IMR-90 (cell line): ENCODE data around the gene MTMR3. TPM values are rescaled to one million over a fixed set of nuclear protein-coding genes. Genes with fewer than 3 reads are reported as not detected.

Experiments
- ATAC-seq: fragments of 200-7000 bp; cut with Tn5 transposase; 2 replicates; pipeline ENCODE4 v1.9.1; 2020; ENCODE audit warnings: low read depth, mild to moderate bottlenecking, moderate library complexity
- BruUV-seq: library from RNA; stranded (reverse); fragments of 400-500 nt; replicated peaks from 2 replicates; lab custom pipeline; 2021; lab: Mats Ljungman, UMichigan
- CTCF ChIA-PET: fragments of 300-600 bp; formaldehyde crosslinking; extraction: SDS; loops from one replicate; lab custom pipeline; 2021; ENCODE audit warnings: antibody characterized with exemption; lab: Yijun Ruan, JAX
- POLR2A ChIA-PET: fragments of 300-600 bp; sonication (Branson Sonifier 250); formaldehyde crosslinking; loops from one replicate; lab custom pipeline; 2022; ENCODE audit warnings: antibody characterized with exemption; ENCODE audit not compliant: unreplicated experiment; lab: Charles Lee
- DNase-seq: peaks from one replicate; pipeline ENCODE4 v3.0.0; 2013
- H2AFZ ChIP-seq: replicated peaks from 2 replicates; pipeline ENCODE3; 2013; ENCODE audit warnings: low read length, mild to moderate bottlenecking; ENCODE audit not compliant: poor library complexity
- H2AK5ac ChIP-seq: 2 replicates; pipeline ENCODE4 v1.6.1; 2013; ENCODE audit warnings: low read depth, low read length, inconsistent platforms
- H2AK9ac ChIP-seq: replicated peaks from 2 replicates; pipeline ENCODE3; 2013; ENCODE audit warnings: mild to moderate bottlenecking, low read depth, low read length, moderate library complexity; ENCODE audit not compliant: poor library complexity
- H2BK120ac ChIP-seq: 2 replicates; pipeline ENCODE4 v1.6.1; 2013; ENCODE audit warnings: low read depth, low read length, inconsistent platforms
- H2BK15ac ChIP-seq: 3 replicates; pipeline ENCODE4 v1.6.1; 2013; ENCODE audit warnings: low read depth, low read length, inconsistent platforms
- H2BK20ac ChIP-seq: 2 replicates; pipeline ENCODE4 v1.6.1; 2013; ENCODE audit warnings: low read depth, mild to moderate bottlenecking, inconsistent platforms, low read length, moderate library complexity
- H2BK5ac ChIP-seq: 2 replicates; pipeline ENCODE4 v1.6.1; 2013; ENCODE audit warnings: mild to moderate bottlenecking, low read depth, low read length, inconsistent platforms; ENCODE audit not compliant: poor library complexity, severe bottlenecking
- H3K14ac ChIP-seq: replicated peaks from 2 replicates; pipeline ENCODE4 v1.6.1; 2013; ENCODE audit warnings: low read depth, low read length, inconsistent platforms
- H3K18ac ChIP-seq: 2 replicates; pipeline ENCODE4 v1.6.1; 2013; ENCODE audit warnings: low read depth, low read length, control low read depth
- H3K23ac ChIP-seq: 2 replicates; pipeline ENCODE4 v1.6.1; 2013; ENCODE audit warnings: low read depth, low read length, inconsistent platforms
- H3K27ac ChIP-seq: 2 replicates; pipeline ENCODE4 v1.5.1; 2013; ENCODE audit warnings: mild to moderate bottlenecking, control low read depth, low read length; ENCODE audit not compliant: insufficient read depth
- H3K27me3 ChIP-seq: 2 replicates; pipeline ENCODE4 v1.6.1; 2013; ENCODE audit warnings: low read length; ENCODE audit not compliant: control insufficient read depth, insufficient read depth
- H3K36me3 ChIP-seq: 2 replicates; pipeline ENCODE4 v1.6.1; 2013; ENCODE audit warnings: low read length, mixed read lengths; ENCODE audit not compliant: control insufficient read depth, insufficient read depth
- H3K4ac ChIP-seq: 2 replicates; pipeline ENCODE4 v1.6.1; 2013; ENCODE audit warnings: low read depth, low read length, inconsistent platforms
- H3K4me1 ChIP-seq: 2 replicates; pipeline ENCODE4 v1.6.1; 2013; ENCODE audit warnings: low read length, mixed read lengths; ENCODE audit not compliant: control insufficient read depth, insufficient read depth
- H3K4me2 ChIP-seq: 2 replicates; pipeline ENCODE4 v1.6.1; 2013; ENCODE audit warnings: low read depth, mild to moderate bottlenecking, control low read depth, low read length, moderate library complexity
- H3K4me3 ChIP-seq: 2 replicates; pipeline ENCODE4 v1.5.1; 2013; ENCODE audit warnings: low read depth, mild to moderate bottlenecking, control low read depth, low read length, moderate library complexity; ENCODE audit not compliant: insufficient read depth
- H3K56ac ChIP-seq: 2 replicates; pipeline ENCODE4 v1.6.1; 2013; ENCODE audit warnings: low read length, inconsistent platforms; ENCODE audit not compliant: insufficient read depth; ENCODE audit errors: extremely low read depth
- H3K79me1 ChIP-seq, 2 experiments: 2 replicates each; pipeline ENCODE4 v1.6.1; 2013; ENCODE audit warnings: low read length in 2 of 2, inconsistent platforms in 1 of 2, low read depth in 1 of 2
- H3K9ac ChIP-seq: 2 replicates; pipeline ENCODE4 v1.6.1; 2013; ENCODE audit warnings: low read depth, low read length, control low read depth
- H3K9me1 ChIP-seq: 2 replicates; pipeline ENCODE4 v1.6.1; 2013; ENCODE audit warnings: low read length, inconsistent platforms; ENCODE audit not compliant: insufficient read depth
- H3K9me3 ChIP-seq: 2 replicates; pipeline ENCODE4 v1.6.1; 2013; ENCODE audit warnings: low read length; ENCODE audit not compliant: control insufficient read depth, insufficient read depth
- H4K20me1 ChIP-seq: 2 replicates; pipeline ENCODE4 v1.6.1; 2013; ENCODE audit warnings: low read length, inconsistent platforms; ENCODE audit not compliant: insufficient read depth
- H4K5ac ChIP-seq: 2 replicates; pipeline ENCODE4 v1.6.1; 2013; ENCODE audit warnings: mild to moderate bottlenecking, low read depth, low read length, control low read depth
- H4K8ac ChIP-seq, 2 experiments: 2 replicates each; pipeline ENCODE4 v1.6.1; 2013; ENCODE audit warnings: low read depth in 2 of 2, low read length in 2 of 2, control low read depth in 1 of 2, inconsistent platforms in 1 of 2
- H4K91ac ChIP-seq: 2 replicates; pipeline ENCODE4 v1.6.1; 2013; ENCODE audit warnings: low read depth, low read length, inconsistent platforms; ENCODE audit not compliant: insufficient read depth
- BHLHE40 ChIP-seq: fragments of 150-350 bp; IDR thresholded peaks from 2 replicates; pipeline ENCODE4 v1.6.1; 2016; ENCODE audit warnings: mild to moderate bottlenecking, low read depth, low read length
- CEBPB ChIP-seq: IDR thresholded peaks from 2 replicates; pipeline ENCODE4 v1.6.1; 2012; ENCODE audit warnings: low read depth, low read length, improper control_type of control experiment
- CHD1 ChIP-seq: IDR thresholded peaks from 2 replicates; pipeline ENCODE4 v1.6.1; 2012; ENCODE audit warnings: low read depth, low read length, improper control_type of control experiment
- CTCF ChIP-seq: conservative IDR thresholded peaks from 2 replicates; pipeline ENCODE4 v1.5.1; 2012; ENCODE audit warnings: mild to moderate bottlenecking, low read depth, low read length, improper control_type of control experiment
- MAFK ChIP-seq: IDR thresholded peaks from 2 replicates; pipeline ENCODE4 v1.6.1; 2012; ENCODE audit warnings: low read depth, low read length, improper control_type of control experiment
- MAZ ChIP-seq: IDR thresholded peaks from 2 replicates; pipeline ENCODE4 v1.6.1; 2012; ENCODE audit warnings: low read depth, mild to moderate bottlenecking, low read length, improper control_type of control experiment, moderate library complexity, borderline replicate concordance
- MXI1 ChIP-seq: IDR thresholded peaks from 2 replicates; pipeline ENCODE4 v1.6.1; 2012; ENCODE audit warnings: low read depth, mild to moderate bottlenecking, low read length, moderate library complexity, borderline replicate concordance
- NFE2L2 ChIP-seq: fragments of 150-350 bp; IDR thresholded peaks from 2 replicates; pipeline ENCODE4 v1.6.1; 2016; ENCODE audit warnings: low read depth, mild to moderate bottlenecking, low read length
- POLR2A ChIP-seq: IDR thresholded peaks from 2 replicates; pipeline ENCODE4 v1.6.1; 2012; ENCODE audit warnings: mild to moderate bottlenecking, low read depth, low read length
- RAD21 ChIP-seq: IDR thresholded peaks from 2 replicates; pipeline ENCODE4 v1.6.1; 2012; ENCODE audit warnings: low read length, improper control_type of control experiment
- RCOR1 ChIP-seq: IDR thresholded peaks from 2 replicates; pipeline ENCODE4 v1.6.1; 2012; ENCODE audit warnings: mild to moderate bottlenecking, low read length, improper control_type of control experiment; ENCODE audit not compliant: insufficient replicate concordance
- RFX5 ChIP-seq: IDR thresholded peaks from 2 replicates; pipeline ENCODE4 v1.8.0; 2012; ENCODE audit warnings: low read depth, mild to moderate bottlenecking, low read length, moderate library complexity
- SMC3 ChIP-seq: fragments of 150-350 bp; IDR thresholded peaks from 2 replicates; pipeline ENCODE4 v1.6.1; 2016; ENCODE audit warnings: low read depth, mild to moderate bottlenecking, antibody characterized with exemption, low read length, moderate library complexity
- WGBS, 2 experiments: methylation state at CpG; one replicate each; pipeline versions ENCODE4 v1.1.5 to v1.1.7; 2013; ENCODE audit warnings: missing lambda C conversion rate in 2 of 2; ENCODE audit not compliant: insufficient read length in 1 of 2; ENCODE audit errors: extremely low coverage in 2 of 2; 5-methylcytosine and 5-hydroxymethylcytosine counted together
- dilution Hi-C: fragments of 300-500 bp; cut with HindIII; formaldehyde crosslinking; loops from one replicate; pipeline ENCODE4 v1.14.3; 2018; ENCODE audit warnings: low sequenced_read_pairs; ENCODE audit not compliant: unreplicated experiment
- in situ Hi-C: fragments of 300-500 bp; cut with MboI; formaldehyde crosslinking; loops from 3 replicates; pipeline ENCODE4 v1.14.3; 2019; ENCODE audit warnings: low sequenced_read_pairs, inconsistent platforms, mixed read lengths
- intact Hi-C: fragments of 100-400 bp; cut with micrococcal nuclease; formaldehyde crosslinking; loops from 2 replicates; pipeline ENCODE4 v1.10.0; 2022
- polyA plus RNA-seq, 3 experiments: library from polyadenylated mRNA; depleted of rRNA; stranded (reverse); fragments of >200 nt; gene quantifications; 2 replicates each; pipeline ENCODE4 v1.2.3, GENCODE V29; 2012; ENCODE audit warnings: low replicate concordance in 1 of 3
- total RNA-seq: library from RNA; depleted of rRNA; stranded (reverse); fragments of >200 nt; gene quantifications from 2 replicates; pipeline ENCODE4 v1.2.3, GENCODE V29; 2012
- TF ChIP-seq, protein P1 (sequence below): fragments of 150-350 bp; IDR thresholded peaks from 2 replicates; pipeline ENCODE4 v1.6.1; 2017; ENCODE audit warnings: mild to moderate bottlenecking, antibody characterized with exemption, low read length, low read depth
- TF ChIP-seq, protein P2 (sequence below): fragments of 150-350 bp; IDR thresholded peaks from 2 replicates; pipeline ENCODE4 v1.6.1; 2016; ENCODE audit warnings: low read depth, mild to moderate bottlenecking, low read length, moderate library complexity, borderline replicate concordance

MTMR3 gene
- total and polyA plus RNA-seq, 2 of the 4 experiments (the other 2 are of a cell fraction) = 21.3 to 29.4 TPM

- no peaks in the 10 kb centered on the region for H3K9me1 ChIP-seq
- H3K4me3 ChIP-seq = no peak overlapping the region
- H4K91ac ChIP-seq = no peak overlapping the region
- DNase-seq = no peak
- ChIA-PET CTCF (no interaction called here), POLR2A (no interaction called here)
- no peak overlapping the region for H3K9ac ChIP-seq
- H3K18ac ChIP-seq = no peak overlapping the region
- no peak overlapping the region for H3K14ac ChIP-seq
- no peaks in the 10 kb centered on the region for H3K36me3 ChIP-seq
- no peak for ATAC-seq
- H2AK9ac ChIP-seq = no peak overlapping the region
- H4K8ac ChIP-seq = no peak overlapping the region
- H3K79me1 ChIP-seq = no peaks in the 10 kb centered on the region
- no peak overlapping the region for H3K56ac ChIP-seq
- peaks cover 4% of the 10 kb centered on the region for H3K27me3 ChIP-seq
- no peak overlapping the region for H2AK5ac ChIP-seq
- H3K23ac ChIP-seq = no peak overlapping the region
- H3K4me1 ChIP-seq = no peaks in the 10 kb centered on the region
- no peak overlapping the region for H4K5ac ChIP-seq
- H3K27ac ChIP-seq = no peak overlapping the region
- in situ Hi-C loops (no loop called here), intact Hi-C loops (no loop called here), dilution Hi-C loops (no loop called here)
- H2BK5ac ChIP-seq = no peak overlapping the region
- no peak overlapping the region for H3K4me2 ChIP-seq
- H2BK120ac ChIP-seq = no peak overlapping the region
- H2BK15ac ChIP-seq = no peak overlapping the region
- no peaks in the 10 kb centered on the region for H3K9me3 ChIP-seq
- no peak overlapping the region for H2BK20ac ChIP-seq
- H2AFZ ChIP-seq = no peak overlapping the region
- H4K20me1 ChIP-seq = no peaks in the 10 kb centered on the region
- BruUV-seq = no TSS peak
- TF ChIP-seq CEBPB = no peak
- TF ChIP-seq BHLHE40 = no peak
- no peak for TF ChIP-seq RCOR1
- TF ChIP-seq, protein P1, sequence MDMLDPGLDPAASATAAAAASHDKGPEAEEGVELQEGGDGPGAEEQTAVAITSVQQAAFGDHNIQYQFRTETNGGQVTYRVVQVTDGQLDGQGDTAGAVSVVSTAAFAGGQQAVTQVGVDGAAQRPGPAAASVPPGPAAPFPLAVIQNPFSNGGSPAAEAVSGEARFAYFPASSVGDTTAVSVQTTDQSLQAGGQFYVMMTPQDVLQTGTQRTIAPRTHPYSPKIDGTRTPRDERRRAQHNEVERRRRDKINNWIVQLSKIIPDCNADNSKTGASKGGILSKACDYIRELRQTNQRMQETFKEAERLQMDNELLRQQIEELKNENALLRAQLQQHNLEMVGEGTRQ = no peak
- no peak for TF ChIP-seq MAFK
- no peak for TF ChIP-seq SMC3
- no peak for TF ChIP-seq CHD1
- TF ChIP-seq NFE2L2 = no peak
- TF ChIP-seq RFX5 = no peak
- no peak for TF ChIP-seq MAZ
- TF ChIP-seq, protein P2, sequence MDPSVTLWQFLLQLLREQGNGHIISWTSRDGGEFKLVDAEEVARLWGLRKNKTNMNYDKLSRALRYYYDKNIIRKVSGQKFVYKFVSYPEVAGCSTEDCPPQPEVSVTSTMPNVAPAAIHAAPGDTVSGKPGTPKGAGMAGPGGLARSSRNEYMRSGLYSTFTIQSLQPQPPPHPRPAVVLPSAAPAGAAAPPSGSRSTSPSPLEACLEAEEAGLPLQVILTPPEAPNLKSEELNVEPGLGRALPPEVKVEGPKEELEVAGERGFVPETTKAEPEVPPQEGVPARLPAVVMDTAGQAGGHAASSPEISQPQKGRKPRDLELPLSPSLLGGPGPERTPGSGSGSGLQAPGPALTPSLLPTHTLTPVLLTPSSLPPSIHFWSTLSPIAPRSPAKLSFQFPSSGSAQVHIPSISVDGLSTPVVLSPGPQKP = no peak
- TF ChIP-seq CTCF = no peak
- no peak for TF ChIP-seq POLR2A
- no peak for TF ChIP-seq MXI1
- TF ChIP-seq RAD21 = no peak
- H3K4ac ChIP-seq = no peak overlapping the region
- WGBS, 2 experiments = no CpG with 5 or more reads among the region's 2 CpGs
Observed at GRCh38 chr22:29860006-29860766, 22.8 kb upstream of the MTMR3 start.
